ENCODE measurements around the gene DISP2.

DNA sequence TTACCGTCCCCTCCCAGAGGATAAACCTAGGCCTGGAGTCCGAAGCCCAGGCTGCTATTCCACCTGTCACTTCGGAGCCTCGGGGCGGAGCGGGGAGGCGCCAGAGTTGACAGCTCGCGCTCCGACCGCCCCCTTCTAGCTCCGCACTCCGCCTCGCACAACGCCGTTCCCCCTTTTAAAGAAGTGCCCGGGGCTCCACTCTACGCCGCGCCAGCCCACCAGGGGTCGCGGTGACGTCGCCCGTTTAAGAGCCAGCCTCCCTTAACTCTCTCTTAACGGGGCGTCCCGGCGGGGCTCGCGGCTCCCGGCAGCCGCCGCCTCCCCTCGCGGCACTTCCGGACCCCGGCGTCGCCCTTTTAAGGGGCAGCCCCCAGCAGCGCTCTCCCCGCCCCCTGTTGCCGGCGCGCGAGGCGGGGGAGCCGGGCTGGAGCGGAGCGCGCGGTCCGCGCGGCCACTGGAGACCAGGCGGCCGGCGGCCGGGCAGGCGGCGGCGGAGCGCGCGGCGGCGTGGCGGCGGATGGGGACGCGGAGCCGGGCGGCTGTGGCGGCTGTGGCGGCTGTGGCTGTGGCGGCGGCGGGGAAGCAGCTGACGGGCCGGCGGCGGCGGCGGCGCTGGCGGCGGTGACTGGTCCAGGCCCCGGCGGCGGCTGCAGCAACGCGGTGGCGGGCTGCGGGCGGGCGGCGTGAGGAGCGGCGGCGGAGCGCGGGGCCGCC lies 34.6 kb upstream of the DISP2 start, which contains the start of gene INAFM2:
- TF ChIP-seq, protein P1, sequence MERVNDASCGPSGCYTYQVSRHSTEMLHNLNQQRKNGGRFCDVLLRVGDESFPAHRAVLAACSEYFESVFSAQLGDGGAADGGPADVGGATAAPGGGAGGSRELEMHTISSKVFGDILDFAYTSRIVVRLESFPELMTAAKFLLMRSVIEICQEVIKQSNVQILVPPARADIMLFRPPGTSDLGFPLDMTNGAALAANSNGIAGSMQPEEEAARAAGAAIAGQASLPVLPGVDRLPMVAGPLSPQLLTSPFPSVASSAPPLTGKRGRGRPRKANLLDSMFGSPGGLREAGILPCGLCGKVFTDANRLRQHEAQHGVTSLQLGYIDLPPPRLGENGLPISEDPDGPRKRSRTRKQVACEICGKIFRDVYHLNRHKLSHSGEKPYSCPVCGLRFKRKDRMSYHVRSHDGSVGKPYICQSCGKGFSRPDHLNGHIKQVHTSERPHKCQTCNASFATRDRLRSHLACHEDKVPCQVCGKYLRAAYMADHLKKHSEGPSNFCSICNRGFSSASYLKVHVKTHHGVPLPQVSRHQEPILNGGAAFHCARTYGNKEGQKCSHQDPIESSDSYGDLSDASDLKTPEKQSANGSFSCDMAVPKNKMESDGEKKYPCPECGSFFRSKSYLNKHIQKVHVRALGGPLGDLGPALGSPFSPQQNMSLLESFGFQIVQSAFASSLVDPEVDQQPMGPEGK (CRISPR knock-in tag; IDR thresholded peaks at IDR 0.05; ENCODE audit: borderline replicate concordance): no peak
- TF ChIP-seq TOX (CRISPR knock-in tag; IDR thresholded peaks at IDR 0.05; ENCODE audit: borderline replicate concordance) (no peak), SNAI2 (CRISPR knock-in tag; IDR thresholded peaks at IDR 0.05) (no peak), ZFP3 (CRISPR knock-in tag; IDR thresholded peaks at IDR 0.05) (no peak), ZC3H10 (CRISPR knock-in tag; IDR thresholded peaks at IDR 0.05) (no peak), ARNTL (CRISPR knock-in tag; IDR thresholded peaks at IDR 0.05; ENCODE audit: borderline replicate concordance, low read depth) (no peak), RARB (CRISPR knock-in tag; IDR thresholded peaks at IDR 0.05) (no peak), ZNF8 (CRISPR knock-in tag; IDR thresholded peaks at IDR 0.05) (no peak)
- TF ChIP-seq, protein P2, sequence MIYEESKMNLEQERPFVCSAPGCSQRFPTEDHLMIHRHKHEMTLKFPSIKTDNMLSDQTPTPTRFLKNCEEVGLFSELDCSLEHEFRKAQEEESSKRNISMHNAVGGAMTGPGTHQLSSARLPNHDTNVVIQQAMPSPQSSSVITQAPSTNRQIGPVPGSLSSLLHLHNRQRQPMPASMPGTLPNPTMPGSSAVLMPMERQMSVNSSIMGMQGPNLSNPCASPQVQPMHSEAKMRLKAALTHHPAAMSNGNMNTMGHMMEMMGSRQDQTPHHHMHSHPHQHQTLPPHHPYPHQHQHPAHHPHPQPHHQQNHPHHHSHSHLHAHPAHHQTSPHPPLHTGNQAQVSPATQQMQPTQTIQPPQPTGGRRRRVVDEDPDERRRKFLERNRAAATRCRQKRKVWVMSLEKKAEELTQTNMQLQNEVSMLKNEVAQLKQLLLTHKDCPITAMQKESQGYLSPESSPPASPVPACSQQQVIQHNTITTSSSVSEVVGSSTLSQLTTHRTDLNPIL (CRISPR knock-in tag; IDR thresholded peaks at IDR 0.05; ENCODE audit: low read depth): no peak
- TF ChIP-seq, protein P3, sequence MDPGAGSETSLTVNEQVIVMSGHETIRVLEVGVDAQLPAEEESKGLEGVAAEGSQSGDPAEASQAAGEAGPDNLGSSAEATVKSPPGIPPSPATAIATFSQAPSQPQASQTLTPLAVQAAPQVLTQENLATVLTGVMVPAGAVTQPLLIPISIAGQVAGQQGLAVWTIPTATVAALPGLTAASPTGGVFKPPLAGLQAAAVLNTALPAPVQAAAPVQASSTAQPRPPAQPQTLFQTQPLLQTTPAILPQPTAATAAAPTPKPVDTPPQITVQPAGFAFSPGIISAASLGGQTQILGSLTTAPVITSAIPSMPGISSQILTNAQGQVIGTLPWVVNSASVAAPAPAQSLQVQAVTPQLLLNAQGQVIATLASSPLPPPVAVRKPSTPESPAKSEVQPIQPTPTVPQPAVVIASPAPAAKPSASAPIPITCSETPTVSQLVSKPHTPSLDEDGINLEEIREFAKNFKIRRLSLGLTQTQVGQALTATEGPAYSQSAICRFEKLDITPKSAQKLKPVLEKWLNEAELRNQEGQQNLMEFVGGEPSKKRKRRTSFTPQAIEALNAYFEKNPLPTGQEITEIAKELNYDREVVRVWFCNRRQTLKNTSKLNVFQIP (CRISPR knock-in tag; IDR thresholded peaks at IDR 0.05; ENCODE audit: borderline replicate concordance, low read depth): no peak
- TF ChIP-seq, protein P4, sequence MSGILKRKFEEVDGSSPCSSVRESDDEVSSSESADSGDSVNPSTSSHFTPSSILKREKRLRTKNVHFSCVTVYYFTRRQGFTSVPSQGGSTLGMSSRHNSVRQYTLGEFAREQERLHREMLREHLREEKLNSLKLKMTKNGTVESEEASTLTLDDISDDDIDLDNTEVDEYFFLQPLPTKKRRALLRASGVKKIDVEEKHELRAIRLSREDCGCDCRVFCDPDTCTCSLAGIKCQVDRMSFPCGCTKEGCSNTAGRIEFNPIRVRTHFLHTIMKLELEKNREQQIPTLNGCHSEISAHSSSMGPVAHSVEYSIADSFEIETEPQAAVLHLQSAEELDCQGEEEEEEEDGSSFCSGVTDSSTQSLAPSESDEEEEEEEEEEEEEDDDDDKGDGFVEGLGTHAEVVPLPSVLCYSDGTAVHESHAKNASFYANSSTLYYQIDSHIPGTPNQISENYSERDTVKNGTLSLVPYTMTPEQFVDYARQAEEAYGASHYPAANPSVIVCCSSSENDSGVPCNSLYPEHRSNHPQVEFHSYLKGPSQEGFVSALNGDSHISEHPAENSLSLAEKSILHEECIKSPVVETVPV (CRISPR knock-in tag; IDR thresholded peaks at IDR 0.05): no peak

Measured in SK-N-SH treated with all-trans-retinoic acid at 6 μM for 48 hours (cell line).